K562 (cell line): ENCODE measurements around the gene PIP5K1B. TPM values are rescaled to one million over a fixed set of nuclear protein-coding genes. Genes with fewer than 3 reads are reported as not detected.

Experiments used
- ATAC-seq: fragments of 200-7000 bp; cut with Tn5 transposase; 3 replicates; pipeline ENCODE4 v1.9.1; 2020; ENCODE audit warnings: moderate library complexity
- BruUV-seq: library from RNA; stranded (reverse); fragments of 400-500 nt; replicated peaks from 2 replicates; lab custom pipeline; 2021; lab: Mats Ljungman, UMichigan
- CTCF ChIA-PET: fragments of 300-600 bp; formaldehyde crosslinking; extraction: SDS; loops from one replicate; lab custom pipeline; 2021; ENCODE audit warnings: low intra/inter-chr PET ratio; lab: Yijun Ruan, JAX
- POLR2A ChIA-PET: fragments of 300-600, 350-650 bp; sonication (Branson Sonifier 250); formaldehyde crosslinking; extraction: SDS; loops from one replicate; lab custom pipeline; 2021; ENCODE audit warnings: antibody characterized with exemption, inconsistent platforms; lab: Yijun Ruan, JAX
- DNase-seq, 4 experiments: peaks; one replicate each; pipeline versions ENCODE4 v3.0.0 to v3.0.0-alpha.2; 2011 to 2018; ENCODE audit warnings: low spot score in 3 of 4, mixed read lengths in 3 of 4; ENCODE audit errors: extremely low read depth in 1 of 4
- FAIRE-seq: peaks from 2 replicates; lab custom pipeline; 2011; peaks lifted over from hg19 to GRCh38; lab: Jason Lieb, UNC
- H2AFZ ChIP-seq: 2 replicates; pipeline ENCODE4 v1.6.0; 2011; ENCODE audit warnings: low read depth, low read length, control low read depth, inconsistent platforms
- H3K27ac ChIP-seq: fragments of 200-600 bp; 3 replicates; pipeline ENCODE4 v1.8.0; 2011; ENCODE audit warnings: low read depth, mild to moderate bottlenecking, control low read depth, inconsistent platforms, low read length, moderate library complexity, mixed read lengths; ENCODE audit errors: extremely low read depth
- H3K27me3 ChIP-seq, 2 experiments: fragments of 300-600 bp in 1 of 2; 2 replicates in 1 of 2; 3 replicates in 1 of 2; pipeline versions ENCODE4 v1.6.0 to v1.8.0; 2011; ENCODE audit warnings: inconsistent platforms in 2 of 2, low read length in 2 of 2, mild to moderate bottlenecking in 1 of 2, mixed read lengths in 1 of 2, moderate library complexity in 1 of 2; ENCODE audit not compliant: control insufficient read depth in 2 of 2, insufficient read depth in 2 of 2
- H3K36me3 ChIP-seq: fragments of 300-600 bp; 3 replicates; pipeline ENCODE4 v1.8.0; 2011; ENCODE audit warnings: mild to moderate bottlenecking, low read length, inconsistent platforms; ENCODE audit not compliant: control insufficient read depth, insufficient read depth
- H3K4me1 ChIP-seq, 2 experiments: fragments of 200-600 bp in 1 of 2; replicated peaks in 1 of 2; 2 replicates in 1 of 2; 3 replicates in 1 of 2; pipeline versions ENCODE4 v1.5.1 to v1.8.0; 2011; ENCODE audit warnings: inconsistent platforms in 2 of 2, low read length in 2 of 2, mild to moderate bottlenecking in 1 of 2, mixed read lengths in 1 of 2, moderate library complexity in 1 of 2; ENCODE audit not compliant: control insufficient read depth in 2 of 2, insufficient read depth in 2 of 2
- H3K4me2 ChIP-seq: 2 replicates; pipeline ENCODE4 v1.6.1; 2011; ENCODE audit warnings: low read length, control low read depth, inconsistent platforms, mixed read lengths; ENCODE audit not compliant: insufficient read depth
- H3K4me3 ChIP-seq: fragments of 200-600 bp; sonication (generic), shearing (Covaris generic); 2 replicates; pipeline ENCODE4 v1.5.1; 2016; ENCODE audit warnings: control low read depth, inconsistent platforms
- H3K79me2 ChIP-seq: fragments of 200-600 bp; 3 replicates; pipeline ENCODE4 v1.8.0; 2011; ENCODE audit warnings: low read length, inconsistent platforms; ENCODE audit not compliant: control insufficient read depth, insufficient read depth
- H3K9ac ChIP-seq, 2 experiments: 2 replicates each; pipeline versions ENCODE4 v1.6.0 to v1.6.1; 2011; ENCODE audit warnings: low read depth in 2 of 2, low read length in 2 of 2, control low read depth in 1 of 2, inconsistent platforms in 1 of 2, mild to moderate bottlenecking in 1 of 2, mixed read lengths in 1 of 2; ENCODE audit not compliant: insufficient read depth in 1 of 2
- H3K9me1 ChIP-seq: one replicate; pipeline ENCODE4 v1.6.0; 2011; ENCODE audit warnings: inconsistent platforms, mild to moderate bottlenecking, low read length, moderate library complexity; ENCODE audit not compliant: control insufficient read depth, insufficient read depth
- H3K9me3 ChIP-seq: replicated peaks from 2 replicates; pipeline ENCODE4 v1.5.1; 2011; ENCODE audit warnings: low read depth, low read length, inconsistent platforms; ENCODE audit not compliant: control insufficient read depth, insufficient read depth
- H4K20me1 ChIP-seq: replicated peaks from 2 replicates; pipeline ENCODE4 v1.6.1; 2011; ENCODE audit warnings: low read length, inconsistent platforms, mixed read lengths; ENCODE audit not compliant: control insufficient read depth, insufficient read depth
- FOSL1 ChIP-seq: fragments of 200-800 bp; sonication (Bioruptor generic); conservative IDR thresholded peaks from 2 replicates; pipeline ENCODE4 v1.6.1; 2016; ENCODE audit warnings: missing genetic modification characterization, missing compliant biosample characterization
- JUND ChIP-seq, 2 experiments: IDR thresholded peaks; 2 replicates in 1 of 2; 3 replicates in 1 of 2; pipeline ENCODE4 v1.6.1; 2011; ENCODE audit warnings: borderline replicate concordance in 2 of 2, low read depth in 2 of 2, low read length in 2 of 2, improper control_type of control experiment in 1 of 2, missing biosample characterization in 1 of 2, missing genetic modification characterization in 1 of 2, missing genetic modification reagents in 1 of 2
- NFIC ChIP-seq: fragments of 450-650 bp; IDR thresholded peaks from 2 replicates; pipeline ENCODE4 v1.6.1; 2017; ENCODE audit warnings: mild to moderate bottlenecking, inconsistent platforms
- ZNF589 ChIP-seq: fragments of 200-800 bp; sonication (Bioruptor generic); IDR thresholded peaks from 2 replicates; pipeline ENCODE4 v1.6.1; 2016; ENCODE audit warnings: low read depth, missing genetic modification characterization, missing compliant biosample characterization
- WGBS: fragments of 100-300 bp; shearing (Covaris generic); methylation state at CpG from one replicate; pipeline ENCODE4 v1.1.6; 2016; ENCODE audit warnings: low coverage, mixed read lengths; ENCODE audit not compliant: insufficient coverage; ENCODE audit errors: missing lambda C conversion rate; 5-methylcytosine and 5-hydroxymethylcytosine counted together
- in situ Hi-C: fragments of 300-500 bp; cut with MboI; formaldehyde crosslinking; loops from 4 replicates; pipeline ENCODE4 v1.15.0; 2018; ENCODE audit warnings: inconsistent platforms, mixed read lengths
- intact Hi-C: fragments of 100-400 bp; cut with micrococcal nuclease; formaldehyde crosslinking; loops from 2 replicates; pipeline ENCODE4 v1.14.2; 2022
- polyA plus RNA-seq, 8 experiments: library from polyadenylated mRNA; depleted of rRNA in 4 of 8; stranded (reverse) in 5 of 8; unstranded in 3 of 8; fragments of >200 nt; fragmentation: Nextera tagmentation in 2 of 8; fragmentation: Illumina TruSeq in 1 of 8; extraction: Ambion mirVana in 2 of 8; extraction: Trizol in 1 of 8; gene quantifications; 2 replicates each; pipeline versions ENCODE4 v1.2.1 to v1.2.3, GENCODE V29; 2011 to 2014; ENCODE audit warnings: inconsistent platforms in 1 of 8, missing spikeins in 1 of 8
- total RNA-seq, 7 experiments: library from RNA; depleted of rRNA in 6 of 7; stranded (reverse); fragments of >200 nt in 6 of 7; fragmentation: Illumina TruSeq in 2 of 7; extraction: Trizol in 2 of 7; gene quantifications; 2 replicates each; pipeline versions ENCODE4 v1.2.1 to v1.2.3, GENCODE V29; 2011 to 2021; ENCODE audit warnings: low replicate concordance in 1 of 7
- TF ChIP-seq, protein P1 (sequence below), 2 experiments: fragments of 450-650 bp in 1 of 2; sonication (generic) in 1 of 2; formaldehyde crosslinking in 1 of 2; IDR thresholded peaks in 1 of 2; conservative IDR thresholded peaks in 1 of 2; 2 replicates each; pipeline versions ENCODE4 v1.6.1 to v1.8.1; 2016 to 2023; ENCODE audit warnings: mild to moderate bottlenecking in 2 of 2, moderate library complexity in 2 of 2, inconsistent platforms in 1 of 2, missing genetic modification reagents in 1 of 2

PIP5K1B gene
- total and polyA plus RNA-seq, 9 of the 15 experiments (the other 6 are each of a cell fraction or from before 2014, with no cell fraction given): 3.1 to 12.9 (median 7.4) TPM

DNA sequence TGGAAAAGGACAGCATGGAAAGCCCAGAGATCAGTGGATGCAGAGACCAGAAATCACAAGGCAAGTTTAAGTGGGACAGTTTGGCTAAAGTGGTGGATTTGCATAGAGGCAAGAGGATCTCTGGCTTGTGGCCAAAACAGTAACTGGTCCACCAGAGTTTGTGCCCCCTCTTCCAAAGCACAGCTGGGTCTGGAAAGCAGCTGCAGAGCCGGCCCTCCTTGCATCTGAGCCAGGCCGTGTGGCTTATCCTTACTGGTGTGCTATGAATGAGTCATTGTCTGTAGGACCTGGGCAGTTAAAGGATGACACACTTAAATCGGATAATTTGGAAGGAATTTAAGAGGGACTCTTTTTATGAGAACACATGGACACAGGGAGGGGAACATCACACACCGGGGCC is 146.6 kb downstream of the PIP5K1B start:
- H3K4me1 ChIP-seq: no peaks in the 10 kb centered on the region; a peak in 1 of 5 replicates
- no peak for DNase-seq
- WGBS: 44% methylated on average over 3 of the region's 4 CpGs
- CTCF ChIA-PET: interaction anchor here (0.7 kb wide), 1 partner anchor 146 kb away, joined by 3 read pairs; no protein-coding TSS in a partner anchor
- H2AFZ ChIP-seq: no peak overlapping the region
- no peak overlapping the region for H3K9ac ChIP-seq
- TF ChIP-seq JUND (IDR thresholded peaks at IDR 0.05; ENCODE audit: borderline replicate concordance, low read depth, low read length): no peak; the same call in 1 of the 2 replicates
- peak; percentile 17; the same call in 2 of the 3 replicates for TF ChIP-seq JUND (tag; IDR thresholded peaks at IDR 0.05; ENCODE audit: borderline replicate concordance, low read depth, low read length)
- TF ChIP-seq, protein P1, sequence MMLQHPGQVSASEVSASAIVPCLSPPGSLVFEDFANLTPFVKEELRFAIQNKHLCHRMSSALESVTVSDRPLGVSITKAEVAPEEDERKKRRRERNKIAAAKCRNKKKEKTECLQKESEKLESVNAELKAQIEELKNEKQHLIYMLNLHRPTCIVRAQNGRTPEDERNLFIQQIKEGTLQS (IDR thresholded peaks at IDR 0.05): peak; percentile 56
- TF ChIP-seq, protein P1 (CRISPR knock-in tag; conservative IDR thresholded peaks at IDR 0.05): no peak
- peak; percentile 65 for TF ChIP-seq NFIC
- TF ChIP-seq FOSL1 (tag): peak; percentile 45
- TF ChIP-seq ZNF589 (CRISPR knock-in tag): no peak
- H3K27me3 ChIP-seq: no peaks in the 10 kb centered on the region
- H3K36me3 ChIP-seq: no peaks in the 10 kb centered on the region
- no TSS peak for BruUV-seq
- intact Hi-C loops (loop anchor here (5.0 kb wide), 1 partner anchor 146 kb away; no protein-coding TSS in a partner anchor), in situ Hi-C loops (no loop called here)
- 0 out of 3 replicates have a peak, but pooled peaks have one; percentile 33 for ATAC-seq
- H3K9me3 ChIP-seq: no peaks in the 10 kb centered on the region
- no peak for FAIRE-seq
- H4K20me1 ChIP-seq: no peaks in the 10 kb centered on the region
- H3K9me1 ChIP-seq: no peaks in the 10 kb centered on the region
- H3K27ac ChIP-seq: no peak overlapping the region
- POLR2A ChIA-PET: no interaction called here
- no peak overlapping the region for H3K4me3 ChIP-seq
- H3K4me2 ChIP-seq: no peak overlapping the region
- H3K79me2 ChIP-seq: no peaks in the 10 kb centered on the region
